ENCODE results near the gene CDO1.

DNA sequence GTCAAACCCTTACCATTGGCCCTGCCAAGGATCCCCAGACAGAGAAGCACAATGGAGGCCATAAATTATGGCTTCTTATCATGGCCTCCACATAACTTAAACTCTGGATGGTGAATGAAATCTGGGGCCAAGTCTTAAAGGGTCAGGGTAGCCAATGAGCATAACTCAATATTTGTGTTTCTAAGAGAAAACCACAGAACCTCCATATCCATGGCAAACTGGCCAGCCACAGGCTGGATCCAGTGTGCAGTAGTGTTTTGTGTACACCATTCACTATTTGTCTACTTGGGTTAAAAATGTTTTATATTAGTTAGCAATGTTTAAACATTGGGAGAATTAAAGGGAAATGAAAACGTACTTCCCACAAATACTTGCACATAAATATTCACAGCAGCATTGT lies 60.8 kb downstream of the CDO1 start:
- TF ChIP-seq, protein P1, sequence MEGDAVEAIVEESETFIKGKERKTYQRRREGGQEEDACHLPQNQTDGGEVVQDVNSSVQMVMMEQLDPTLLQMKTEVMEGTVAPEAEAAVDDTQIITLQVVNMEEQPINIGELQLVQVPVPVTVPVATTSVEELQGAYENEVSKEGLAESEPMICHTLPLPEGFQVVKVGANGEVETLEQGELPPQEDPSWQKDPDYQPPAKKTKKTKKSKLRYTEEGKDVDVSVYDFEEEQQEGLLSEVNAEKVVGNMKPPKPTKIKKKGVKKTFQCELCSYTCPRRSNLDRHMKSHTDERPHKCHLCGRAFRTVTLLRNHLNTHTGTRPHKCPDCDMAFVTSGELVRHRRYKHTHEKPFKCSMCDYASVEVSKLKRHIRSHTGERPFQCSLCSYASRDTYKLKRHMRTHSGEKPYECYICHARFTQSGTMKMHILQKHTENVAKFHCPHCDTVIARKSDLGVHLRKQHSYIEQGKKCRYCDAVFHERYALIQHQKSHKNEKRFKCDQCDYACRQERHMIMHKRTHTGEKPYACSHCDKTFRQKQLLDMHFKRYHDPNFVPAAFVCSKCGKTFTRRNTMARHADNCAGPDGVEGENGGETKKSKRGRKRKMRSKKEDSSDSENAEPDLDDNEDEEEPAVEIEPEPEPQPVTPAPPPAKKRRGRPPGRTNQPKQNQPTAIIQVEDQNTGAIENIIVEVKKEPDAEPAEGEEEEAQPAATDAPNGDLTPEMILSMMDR (IDR thresholded peaks at IDR 0.05), result no peak
- no peak for TF ChIP-seq POLR2A (IDR thresholded peaks at IDR 0.05)
